GM12875 (cell line): ENCODE measurements around the gene IGFBP6.

ENCODE experiments used
- H3K4me3 ChIP-seq: one replicate; pipeline ENCODE4 v1.5.1; 2011; ENCODE audit warnings: low read depth, low read length, control low read depth
- TF ChIP-seq, protein P1 (sequence below): IDR thresholded peaks from 2 replicates; pipeline ENCODE4 v1.5.1; 2011; ENCODE audit warnings: low read depth, mild to moderate bottlenecking, control low read depth, inconsistent platforms, low read length, moderate library complexity, borderline replicate concordance; ENCODE audit not compliant: insufficient read depth

IGFBP6 gene

DNA sequence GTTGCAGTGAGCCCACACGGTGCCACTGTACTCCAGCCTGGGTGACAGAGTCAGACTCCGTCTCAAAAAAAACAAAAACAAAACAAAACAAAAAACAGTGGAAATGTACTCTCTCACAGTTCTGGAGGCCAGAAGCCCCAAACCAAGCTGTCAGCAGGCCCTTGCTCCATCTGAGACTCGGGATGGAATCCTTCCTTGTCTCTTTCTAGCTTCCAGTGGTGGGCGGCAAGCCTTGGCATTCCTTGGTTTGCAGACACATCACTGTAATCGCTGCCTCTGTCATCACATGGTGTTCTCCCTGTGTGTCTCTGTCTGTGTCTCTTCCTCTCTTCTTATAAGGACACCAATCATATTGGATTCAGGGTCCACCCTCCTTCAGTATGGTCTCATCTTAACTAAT, 41.2 kb upstream of the IGFBP6 start:
- no peak overlapping the region for H3K4me3 ChIP-seq
- TF ChIP-seq, protein P1, sequence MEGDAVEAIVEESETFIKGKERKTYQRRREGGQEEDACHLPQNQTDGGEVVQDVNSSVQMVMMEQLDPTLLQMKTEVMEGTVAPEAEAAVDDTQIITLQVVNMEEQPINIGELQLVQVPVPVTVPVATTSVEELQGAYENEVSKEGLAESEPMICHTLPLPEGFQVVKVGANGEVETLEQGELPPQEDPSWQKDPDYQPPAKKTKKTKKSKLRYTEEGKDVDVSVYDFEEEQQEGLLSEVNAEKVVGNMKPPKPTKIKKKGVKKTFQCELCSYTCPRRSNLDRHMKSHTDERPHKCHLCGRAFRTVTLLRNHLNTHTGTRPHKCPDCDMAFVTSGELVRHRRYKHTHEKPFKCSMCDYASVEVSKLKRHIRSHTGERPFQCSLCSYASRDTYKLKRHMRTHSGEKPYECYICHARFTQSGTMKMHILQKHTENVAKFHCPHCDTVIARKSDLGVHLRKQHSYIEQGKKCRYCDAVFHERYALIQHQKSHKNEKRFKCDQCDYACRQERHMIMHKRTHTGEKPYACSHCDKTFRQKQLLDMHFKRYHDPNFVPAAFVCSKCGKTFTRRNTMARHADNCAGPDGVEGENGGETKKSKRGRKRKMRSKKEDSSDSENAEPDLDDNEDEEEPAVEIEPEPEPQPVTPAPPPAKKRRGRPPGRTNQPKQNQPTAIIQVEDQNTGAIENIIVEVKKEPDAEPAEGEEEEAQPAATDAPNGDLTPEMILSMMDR: no peak

DNA sequence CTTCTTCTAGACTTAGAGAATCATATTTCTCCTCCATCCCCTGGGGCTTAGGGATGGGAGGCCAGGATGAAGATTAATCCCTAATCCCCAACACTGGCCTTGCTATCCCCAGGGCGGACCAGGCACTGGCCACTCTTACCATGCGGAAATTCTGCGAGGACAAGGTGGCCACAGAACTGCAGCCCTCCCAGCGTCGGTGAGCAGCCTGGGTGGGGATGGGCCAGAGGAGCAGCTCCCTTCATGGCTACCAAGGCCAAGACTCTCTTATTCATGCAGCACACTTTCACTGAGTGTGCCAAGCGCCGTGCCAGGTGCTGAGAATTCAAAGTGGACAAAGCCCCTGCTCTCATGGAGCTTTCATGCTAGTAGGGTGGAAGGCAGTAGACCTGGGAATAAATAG, 40.6 kb upstream of the IGFBP6 start:
- TF ChIP-seq, protein P1: no peak
- H3K4me3 ChIP-seq: no peak overlapping the region

DNA sequence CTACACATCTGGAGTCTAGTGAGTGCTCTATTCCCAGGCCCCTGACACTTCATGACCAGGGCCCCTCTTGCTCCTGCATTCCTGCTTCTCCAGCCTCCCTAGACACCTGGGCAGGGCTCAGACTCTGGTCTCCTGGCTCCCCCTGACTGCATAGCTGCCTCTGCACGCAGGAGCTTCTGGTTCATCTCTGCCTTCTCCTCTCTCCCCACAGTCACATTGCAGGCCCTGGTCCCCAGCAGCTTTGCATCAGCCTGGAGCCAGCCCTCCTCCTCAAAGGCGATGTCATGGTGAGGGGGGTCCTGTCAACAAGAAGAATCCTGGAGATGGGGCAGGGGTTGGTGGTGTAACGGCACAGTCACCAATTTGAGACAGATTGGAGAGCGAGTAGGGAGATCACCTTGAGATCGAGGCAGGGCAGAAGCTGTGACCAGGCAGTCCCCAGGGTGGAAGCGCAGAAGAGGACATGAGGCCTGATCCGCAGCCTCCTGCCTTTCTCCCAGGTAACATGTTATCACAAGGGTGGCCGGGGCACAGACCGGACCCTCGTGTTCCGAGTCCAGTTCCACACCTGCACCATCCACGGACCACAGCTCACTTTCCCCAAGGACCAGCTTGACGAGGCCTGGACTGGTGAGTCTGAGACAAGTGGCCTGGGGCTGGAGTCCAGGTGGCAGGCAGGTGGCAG, 39.5 kb upstream of the IGFBP6 start:
- TF ChIP-seq, protein P1: no peak
- H3K4me3 ChIP-seq: no peak overlapping the region

DNA sequence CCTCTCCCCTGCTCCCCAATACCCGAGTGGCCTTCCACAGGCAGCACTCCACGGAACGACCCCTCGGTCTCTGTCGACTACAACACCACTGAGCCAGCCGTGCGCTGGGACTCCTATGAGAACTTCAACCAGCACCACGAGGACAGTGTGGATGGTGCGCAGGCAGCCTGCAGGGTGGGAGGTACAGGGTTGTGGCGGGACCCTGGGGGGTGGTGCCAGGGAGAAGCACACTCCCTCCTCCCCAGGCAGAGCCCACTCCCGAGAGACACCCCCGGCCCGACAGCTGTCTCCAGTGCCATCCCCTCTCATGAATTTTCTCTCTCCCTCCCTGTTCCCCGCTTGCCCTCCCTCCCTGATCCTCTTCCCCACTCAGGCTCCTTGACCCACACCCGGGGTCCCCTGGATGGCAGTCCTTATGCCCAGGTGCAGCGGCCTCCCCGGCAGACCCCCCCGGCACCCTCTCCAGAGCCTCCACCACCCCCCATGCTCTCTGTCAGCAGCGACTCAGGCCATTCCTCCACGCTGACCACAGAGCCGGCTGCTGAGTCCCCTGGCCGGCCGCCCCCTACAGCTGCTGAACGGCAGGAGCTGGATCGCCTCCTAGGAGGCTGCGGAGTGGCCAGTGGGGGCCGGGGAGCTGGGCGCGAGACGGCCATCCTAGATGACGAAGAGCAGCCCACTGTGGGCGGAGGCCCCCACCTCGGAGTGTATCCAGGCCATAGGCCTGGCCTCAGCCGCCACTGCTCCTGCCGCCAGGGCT, 38.6 kb upstream of the IGFBP6 start:
- H3K4me3 ChIP-seq: no peak overlapping the region
- TF ChIP-seq, protein P1: no peak

DNA sequence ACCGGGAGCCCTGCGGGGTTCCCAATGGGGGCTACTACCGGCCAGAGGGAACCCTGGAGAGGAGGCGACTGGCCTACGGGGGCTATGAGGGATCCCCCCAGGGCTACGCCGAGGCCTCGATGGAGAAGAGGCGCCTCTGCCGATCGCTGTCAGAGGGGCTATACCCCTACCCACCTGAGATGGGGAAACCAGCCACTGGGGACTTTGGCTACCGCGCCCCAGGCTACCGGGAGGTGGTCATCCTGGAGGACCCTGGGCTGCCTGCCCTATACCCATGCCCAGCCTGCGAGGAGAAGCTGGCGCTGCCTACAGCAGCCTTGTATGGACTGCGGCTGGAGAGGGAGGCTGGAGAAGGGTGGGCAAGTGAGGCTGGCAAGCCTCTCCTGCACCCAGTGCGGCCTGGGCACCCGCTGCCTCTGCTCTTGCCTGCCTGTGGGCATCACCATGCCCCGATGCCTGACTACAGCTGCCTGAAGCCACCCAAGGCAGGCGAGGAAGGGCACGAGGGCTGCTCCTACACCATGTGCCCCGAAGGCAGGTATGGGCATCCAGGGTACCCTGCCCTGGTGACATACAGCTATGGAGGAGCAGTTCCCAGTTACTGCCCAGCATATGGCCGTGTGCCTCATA, 37.9 kb upstream of the IGFBP6 start:
- TF ChIP-seq, protein P1: no peak

DNA sequence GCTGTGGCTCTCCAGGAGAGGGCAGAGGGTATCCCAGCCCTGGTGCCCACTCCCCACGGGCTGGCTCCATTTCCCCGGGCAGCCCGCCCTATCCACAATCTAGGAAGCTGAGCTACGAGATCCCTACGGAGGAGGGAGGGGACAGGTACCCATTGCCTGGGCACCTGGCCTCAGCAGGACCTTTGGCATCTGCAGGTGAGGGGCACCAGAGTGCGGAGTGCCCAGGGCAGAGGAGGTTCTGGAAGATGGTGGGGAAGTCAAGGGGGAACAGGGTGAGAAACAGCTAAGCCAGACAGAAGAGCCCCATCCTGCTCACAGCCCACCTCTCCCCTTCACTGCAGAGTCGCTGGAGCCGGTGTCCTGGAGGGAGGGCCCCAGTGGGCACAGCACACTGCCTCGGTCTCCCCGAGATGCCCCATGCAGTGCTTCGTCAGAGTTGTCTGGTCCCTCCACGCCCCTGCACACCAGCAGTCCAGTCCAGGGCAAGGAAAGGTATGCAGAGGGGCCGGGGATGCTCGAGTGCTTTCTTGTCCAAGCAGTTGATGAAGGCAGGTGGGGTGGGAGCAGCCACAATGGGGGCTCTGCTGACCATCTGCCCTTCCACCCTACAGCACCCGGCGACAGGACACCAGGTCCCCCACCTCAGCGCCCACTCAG, 37.3 kb upstream of the IGFBP6 start:
- H3K4me3 ChIP-seq: no peak overlapping the region
- TF ChIP-seq, protein P1: no peak

More for the DNA sequence above, 37.9 kb upstream of the IGFBP6 start:
- H3K4me3 ChIP-seq: no peak overlapping the region
